SK-N-SH (cell line): ENCODE results near the gene SNED1. TPM values are rescaled to one million over a fixed set of nuclear protein-coding genes. Genes with fewer than 3 reads are reported as not detected.

Experiments
- CTCF ChIA-PET: fragments of 300-600, 350-600 bp; formaldehyde crosslinking; extraction: SDS; loops from one replicate; lab custom pipeline; 2021; lab: Yijun Ruan, JAX
- POLR2A ChIA-PET: fragments of 350-600 bp; sonication (Branson Sonifier 250); formaldehyde crosslinking; extraction: SDS; loops from one replicate; lab custom pipeline; 2020; ENCODE audit warnings: antibody characterized with exemption, inconsistent platforms; lab: Yijun Ruan, JAX
- DNase-seq: peaks from one replicate; pipeline ENCODE4 v3.0.0; 2012
- H2AFZ ChIP-seq: fragments of 200-600 bp; sonication (generic); 2 replicates; pipeline ENCODE4 v1.8.1; 2016; ENCODE audit warnings: antibody characterized with exemption, mild to moderate bottlenecking, low read depth
- H3F3A ChIP-seq: fragments of 200-600 bp; sonication (generic); replicated peaks from 2 replicates; pipeline ENCODE3; 2016; ENCODE audit warnings: antibody characterized with exemption, mild to moderate bottlenecking; ENCODE audit not compliant: insufficient read depth
- H3K27ac ChIP-seq, 2 experiments: fragments of 200-500 bp in 1 of 2; fragments of 200-600 bp in 1 of 2; sonication (Bioruptor generic) in 1 of 2; sonication (generic), shearing (Covaris generic) in 1 of 2; 2 replicates each; pipeline versions ENCODE4 v1.5.1 to v1.6.1; 2014 to 2016; ENCODE audit warnings: low read depth in 2 of 2, inconsistent platforms in 1 of 2, low read length in 1 of 2, mild to moderate bottlenecking in 1 of 2, mixed read lengths in 1 of 2
- H3K27me3 ChIP-seq: fragments of 200-600 bp; sonication (generic), shearing (Covaris generic); 2 replicates; pipeline ENCODE4 v1.6.1; 2016; ENCODE audit warnings: mixed run types; ENCODE audit not compliant: insufficient read depth
- H3K36me3 ChIP-seq, 2 experiments: fragments of 200-500 bp in 1 of 2; fragments of 200-600 bp in 1 of 2; sonication (Bioruptor generic) in 1 of 2; sonication (generic) in 1 of 2; replicated peaks in 1 of 2; 2 replicates each; pipeline versions ENCODE3 to v1.5.1; 2014 to 2016; ENCODE audit warnings: low read length in 1 of 2, mild to moderate bottlenecking in 1 of 2; ENCODE audit not compliant: insufficient read depth in 2 of 2, control insufficient read depth in 1 of 2
- H3K4me1 ChIP-seq, 2 experiments: fragments of 200-500 bp in 1 of 2; fragments of 200-600 bp in 1 of 2; sonication (Bioruptor generic) in 1 of 2; sonication (generic), shearing (Covaris generic) in 1 of 2; 2 replicates each; pipeline versions ENCODE4 v1.5.1 to v1.6.1; 2014 to 2016; ENCODE audit warnings: low read depth in 1 of 2, low read length in 1 of 2, mixed run types in 1 of 2; ENCODE audit not compliant: insufficient read depth in 2 of 2, control insufficient read depth in 1 of 2
- H3K4me2 ChIP-seq: fragments of 200-600 bp; sonication (generic), shearing (Covaris generic); 2 replicates; pipeline ENCODE4 v1.6.1; 2017; ENCODE audit warnings: mixed run types
- H3K4me3 ChIP-seq, 2 experiments: fragments of 200-500 bp in 1 of 2; fragments of 200-600 bp in 1 of 2; sonication (Bioruptor generic) in 1 of 2; sonication (generic), shearing (Covaris generic) in 1 of 2; 2 replicates each; pipeline versions ENCODE4 v1.5.1 to v1.8.1; 2014 to 2016; ENCODE audit warnings: low read depth in 2 of 2, inconsistent platforms in 1 of 2, low read length in 1 of 2, mild to moderate bottlenecking in 1 of 2, mixed read lengths in 1 of 2, moderate library complexity in 1 of 2
- H3K79me2 ChIP-seq: fragments of 200-600 bp; sonication (generic); 2 replicates; pipeline ENCODE4 v1.8.1; 2017; ENCODE audit warnings: mild to moderate bottlenecking; ENCODE audit not compliant: insufficient read depth
- H3K9ac ChIP-seq: fragments of 200-600 bp; sonication (generic); 2 replicates; pipeline ENCODE4 v1.6.1; 2017; ENCODE audit warnings: mixed run types
- H3K9me2 ChIP-seq: fragments of 200-600 bp; sonication (generic); 2 replicates; pipeline ENCODE4 v1.6.1; 2017; ENCODE audit warnings: mixed run types
- H3K9me3 ChIP-seq: fragments of 200-600 bp; sonication (generic); 2 replicates; pipeline ENCODE4 v1.6.1; 2017; ENCODE audit warnings: mixed run types, mild to moderate bottlenecking, moderate library complexity
- H4K20me1 ChIP-seq: fragments of 200-600 bp; sonication (generic); 2 replicates; pipeline ENCODE4 v1.6.1; 2017; ENCODE audit warnings: mild to moderate bottlenecking, mixed run types; ENCODE audit not compliant: insufficient read depth
- ELF1 ChIP-seq: IDR thresholded peaks from 2 replicates; pipeline ENCODE4 v1.4.0; 2012
- EP300 ChIP-seq, 2 experiments: IDR thresholded peaks; 2 replicates each; pipeline versions ENCODE4 v1.4.0 to v1.6.1; 2012; ENCODE audit warnings: borderline replicate concordance in 1 of 2, low read depth in 1 of 2, low read length in 1 of 2
- FOSL2 ChIP-seq: IDR thresholded peaks from 2 replicates; pipeline ENCODE4 v1.4.0; 2012; ENCODE audit warnings: low read depth, mild to moderate bottlenecking, moderate library complexity, borderline replicate concordance
- FOXM1 ChIP-seq: IDR thresholded peaks from 2 replicates; pipeline ENCODE4 v1.4.0; 2012; ENCODE audit warnings: low read depth, mild to moderate bottlenecking
- GABPA ChIP-seq: IDR thresholded peaks from 2 replicates; pipeline ENCODE4 v1.4.0; 2012; ENCODE audit warnings: low read depth, mild to moderate bottlenecking
- GATA2 ChIP-seq: sonication (generic); formaldehyde crosslinking; IDR thresholded peaks from 2 replicates; pipeline ENCODE4 v1.5.0; 2020; ENCODE audit warnings: mild to moderate bottlenecking, missing genetic modification reagents
- JUND ChIP-seq: IDR thresholded peaks from 2 replicates; pipeline ENCODE4 v1.4.0; 2012
- MXI1 ChIP-seq: IDR thresholded peaks from 2 replicates; pipeline ENCODE4 v1.6.1; 2012; ENCODE audit warnings: mild to moderate bottlenecking, low read depth, low read length, improper control_type of control experiment
- NFIC ChIP-seq: IDR thresholded peaks from 2 replicates; pipeline ENCODE4 v1.4.0; 2012; ENCODE audit warnings: borderline replicate concordance
- NRF1 ChIP-seq: IDR thresholded peaks from 2 replicates; pipeline ENCODE4 v1.6.1; 2012; ENCODE audit warnings: low read depth, mild to moderate bottlenecking, low read length
- POLR2AphosphoS5 ChIP-seq: IDR thresholded peaks from 2 replicates; pipeline ENCODE4 v1.6.1; 2012; ENCODE audit warnings: low read depth, low read length
- RAD21 ChIP-seq: IDR thresholded peaks from 2 replicates; pipeline ENCODE4 v1.6.1; 2012; ENCODE audit warnings: mild to moderate bottlenecking, low read length
- RCOR1 ChIP-seq: fragments of 150-350 bp; IDR thresholded peaks from 2 replicates; pipeline ENCODE4 v1.6.1; 2017; ENCODE audit warnings: antibody characterized with exemption, low read length
- RFX5 ChIP-seq: IDR thresholded peaks from 2 replicates; pipeline ENCODE4 v1.6.1; 2012; ENCODE audit warnings: mild to moderate bottlenecking, improper control_type of control experiment, low read length
- TCF12 ChIP-seq: IDR thresholded peaks from 2 replicates; pipeline ENCODE4 v1.4.0; 2012
- TEAD4 ChIP-seq: IDR thresholded peaks from 2 replicates; pipeline ENCODE4 v1.4.0; 2012; ENCODE audit warnings: mild to moderate bottlenecking, borderline replicate concordance; ENCODE audit not compliant: insufficient read depth
- WGBS: methylation state at CpG from one replicate; pipeline ENCODE4 v1.1.6; 2017; ENCODE audit warnings: low lambda C conversion rate; 5-methylcytosine and 5-hydroxymethylcytosine counted together
- polyA plus RNA-seq, 3 experiments: library from polyadenylated mRNA; depleted of rRNA; stranded (reverse); fragments of >200 nt; gene quantifications; 2 replicates each; pipeline ENCODE4 v1.2.3, GENCODE V29; 2012
- TF ChIP-seq, protein P1 (sequence below): fragments of 150-350 bp; IDR thresholded peaks from 2 replicates; pipeline ENCODE4 v1.6.1; 2017; ENCODE audit warnings: antibody characterized with exemption, low read length, low read depth, borderline replicate concordance
- TF ChIP-seq, protein P2 (sequence below): IDR thresholded peaks from 2 replicates; pipeline ENCODE4; 2012
- TF ChIP-seq, protein P3 (sequence below): IDR thresholded peaks from 2 replicates; pipeline ENCODE4 v1.4.0; 2012; ENCODE audit warnings: low read depth, borderline replicate concordance

Gene SNED1
- polyA plus RNA-seq, 1 of the 3 experiments (the other 2 are of a cell fraction): 0.03 TPM

DNA sequence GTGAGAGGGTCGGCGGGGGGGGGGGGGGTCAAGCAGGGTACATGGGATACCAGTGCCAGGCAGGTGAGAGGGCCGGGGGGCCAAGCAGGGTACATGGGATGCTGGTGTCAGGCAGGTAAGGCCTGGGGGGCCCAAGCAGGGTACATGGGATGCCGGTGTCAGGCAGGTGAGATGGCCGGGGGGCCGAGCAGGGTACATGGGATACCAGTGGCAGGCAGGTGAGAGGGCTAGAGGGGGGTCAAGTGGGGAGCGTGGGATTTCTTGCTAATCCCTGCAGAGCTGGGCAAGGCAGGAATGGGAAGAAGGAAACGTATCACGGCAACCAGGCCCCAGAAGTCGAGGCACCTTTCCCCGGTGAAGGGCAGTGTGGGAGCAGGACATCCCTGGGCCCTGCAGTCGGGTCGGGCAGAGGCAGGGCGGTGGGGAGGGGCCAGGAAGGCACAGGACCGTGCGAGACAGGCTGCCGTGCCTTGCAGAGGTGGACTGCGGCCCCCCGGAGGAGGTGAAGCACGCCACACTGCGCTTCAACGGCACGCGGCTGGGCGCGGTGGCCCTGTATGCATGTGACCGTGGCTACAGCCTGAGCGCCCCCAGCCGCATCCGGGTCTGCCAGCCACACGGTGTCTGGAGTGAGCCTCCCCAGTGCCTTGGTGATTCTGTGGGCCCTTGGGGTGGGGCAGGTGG is 54.4 kb downstream of the SNED1 start:
- Histone ChIP-seq H3K4me1 (no peaks in the 10 kb centered on the region; a peak in 1 of 4 replicates), H4K20me1 (no peaks in the 10 kb centered on the region), H3K27ac (no peak overlapping the region), H2AFZ (no peak overlapping the region), H3K9ac (no peak overlapping the region), H3K36me3 (no peaks in the 10 kb centered on the region), H3K4me2 (no peak overlapping the region), H3K9me2 (no peaks in the 10 kb centered on the region), H3K27me3 (no peaks in the 10 kb centered on the region), H3K4me3 (no peak overlapping the region), H3K9me3 (no peaks in the 10 kb centered on the region), H3F3A (no peaks in the 10 kb centered on the region), H3K79me2 (no peaks in the 10 kb centered on the region)
- ChIA-PET CTCF (interaction anchor here (2.4 kb wide), 1 partner anchor 25 kb away, joined by 6 read pairs; no protein-coding TSS in a partner anchor), POLR2A (no interaction called here)
- 62% methylated on average over 13 of the region's 31 CpGs for WGBS
- no peak for DNase-seq
- TF ChIP-seq TCF12 (no peak), GABPA (no peak), GATA2 (no peak), EP300 (IDR thresholded peaks at IDR 0.05; ENCODE audit: borderline replicate concordance in 1 of 2, low read depth in 1 of 2, low read length in 1 of 2) (no peak), NFIC (no peak), RCOR1 (no peak), RAD21 (no peak), FOSL2 (no peak), MXI1 (no peak), JUND (no peak), NRF1 (no peak), RFX5 (no peak), ELF1 (no peak), FOXM1 (no peak), TEAD4 (no peak), POLR2AphosphoS5 (no peak)
- TF ChIP-seq, protein P1, sequence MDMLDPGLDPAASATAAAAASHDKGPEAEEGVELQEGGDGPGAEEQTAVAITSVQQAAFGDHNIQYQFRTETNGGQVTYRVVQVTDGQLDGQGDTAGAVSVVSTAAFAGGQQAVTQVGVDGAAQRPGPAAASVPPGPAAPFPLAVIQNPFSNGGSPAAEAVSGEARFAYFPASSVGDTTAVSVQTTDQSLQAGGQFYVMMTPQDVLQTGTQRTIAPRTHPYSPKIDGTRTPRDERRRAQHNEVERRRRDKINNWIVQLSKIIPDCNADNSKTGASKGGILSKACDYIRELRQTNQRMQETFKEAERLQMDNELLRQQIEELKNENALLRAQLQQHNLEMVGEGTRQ: no peak
- TF ChIP-seq, protein P2, sequence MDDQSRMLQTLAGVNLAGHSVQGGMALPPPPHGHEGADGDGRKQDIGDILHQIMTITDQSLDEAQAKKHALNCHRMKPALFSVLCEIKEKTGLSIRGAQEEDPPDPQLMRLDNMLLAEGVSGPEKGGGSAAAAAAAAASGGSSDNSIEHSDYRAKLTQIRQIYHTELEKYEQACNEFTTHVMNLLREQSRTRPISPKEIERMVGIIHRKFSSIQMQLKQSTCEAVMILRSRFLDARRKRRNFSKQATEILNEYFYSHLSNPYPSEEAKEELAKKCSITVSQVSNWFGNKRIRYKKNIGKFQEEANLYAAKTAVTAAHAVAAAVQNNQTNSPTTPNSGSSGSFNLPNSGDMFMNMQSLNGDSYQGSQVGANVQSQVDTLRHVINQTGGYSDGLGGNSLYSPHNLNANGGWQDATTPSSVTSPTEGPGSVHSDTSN: no peak
- TF ChIP-seq, protein P3, sequence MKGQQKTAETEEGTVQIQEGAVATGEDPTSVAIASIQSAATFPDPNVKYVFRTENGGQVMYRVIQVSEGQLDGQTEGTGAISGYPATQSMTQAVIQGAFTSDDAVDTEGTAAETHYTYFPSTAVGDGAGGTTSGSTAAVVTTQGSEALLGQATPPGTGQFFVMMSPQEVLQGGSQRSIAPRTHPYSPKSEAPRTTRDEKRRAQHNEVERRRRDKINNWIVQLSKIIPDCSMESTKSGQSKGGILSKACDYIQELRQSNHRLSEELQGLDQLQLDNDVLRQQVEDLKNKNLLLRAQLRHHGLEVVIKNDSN: no peak
